ENCODE measurements around the gene FIGNL2.

- no peak for TF ChIP-seq POLR2AphosphoS5 (IDR thresholded peaks at IDR 0.05; ENCODE audit: borderline replicate concordance, low read depth, low read length)
- TF ChIP-seq EZH2 (IDR thresholded peaks at IDR 0.05), result no peak
- TF ChIP-seq FOXP2 (optimal IDR thresholded peaks at IDR 0.05; ENCODE audit: control extremely low read depth, extremely low read length, insufficient read depth), result peak; percentile 19
Measured at GRCh38 chr12:51868821-51869495, 20.4 kb upstream of the FIGNL2 start.

Measured in SK-N-MC (cell line).